ENCODE data around the gene LRP5.
A peak's percentile ranks its signal among the peaks of the same experiment; 100 is the strongest.
"Not testable (repeated sequence)": the region's sequence is repeated elsewhere in the genome, so short reads cannot be mapped to it uniquely, and the experiment has no call there.

Gene LRP5

DNA sequence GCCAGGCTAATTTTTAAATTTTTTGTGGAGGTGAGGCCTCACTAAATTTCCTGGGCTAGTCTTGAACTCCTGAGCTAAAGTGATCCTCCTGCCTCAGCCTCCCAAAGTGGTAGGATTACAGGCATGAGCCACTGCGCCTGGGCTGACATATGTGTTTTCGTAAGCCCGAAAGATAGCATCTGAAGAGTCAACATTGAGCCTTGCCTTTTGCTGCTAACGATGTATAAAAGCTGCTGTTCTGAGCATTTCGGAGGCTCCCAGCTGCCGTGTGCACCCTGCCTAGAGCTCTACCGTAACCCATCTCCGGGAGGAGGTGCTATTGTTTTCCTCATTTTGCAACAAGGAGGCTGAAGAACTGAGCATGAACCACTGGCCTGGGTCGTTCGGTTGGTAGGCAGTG lies 130.0 kb downstream of the LRP5 start:
- no peak for DNase-seq (ENCODE audit: low read depth)

GRCh38 chr11:68444566-68444965 lies 132.2 kb downstream of the LRP5 start:
- DNase-seq (ENCODE audit: low read depth): no peak

DNA sequence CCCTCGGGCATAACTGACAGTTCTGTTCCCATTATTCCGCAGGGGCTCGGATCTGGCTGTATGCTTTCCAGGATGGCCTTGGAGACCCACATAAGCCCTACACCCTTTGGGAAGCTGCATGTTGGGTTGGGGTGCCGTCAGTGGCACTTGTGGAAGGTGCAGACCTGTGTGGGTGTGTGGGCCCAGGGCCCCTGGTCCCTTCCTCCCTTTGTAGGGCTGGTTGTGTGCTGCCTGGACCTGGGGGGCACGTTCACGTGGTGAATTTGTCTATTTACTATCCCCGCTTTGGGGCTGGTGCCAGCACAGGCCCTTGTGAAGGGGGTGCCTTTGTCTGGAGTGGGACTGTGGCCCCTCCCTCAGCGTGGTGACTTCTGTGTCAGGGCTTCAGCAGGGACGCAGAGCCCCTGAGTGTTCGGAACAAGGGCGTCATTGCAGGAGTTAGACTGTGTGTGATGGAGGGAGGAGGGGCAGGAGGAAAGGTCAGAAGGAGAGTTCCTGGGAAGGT lies 133.2 kb downstream of the LRP5 start:
- no peak for DNase-seq (ENCODE audit: low read depth)

- no peak for DNase-seq (ENCODE audit: low read depth)
Measured at GRCh38 chr11:68446046-68446725, 133.8 kb downstream of the LRP5 start.

DNA sequence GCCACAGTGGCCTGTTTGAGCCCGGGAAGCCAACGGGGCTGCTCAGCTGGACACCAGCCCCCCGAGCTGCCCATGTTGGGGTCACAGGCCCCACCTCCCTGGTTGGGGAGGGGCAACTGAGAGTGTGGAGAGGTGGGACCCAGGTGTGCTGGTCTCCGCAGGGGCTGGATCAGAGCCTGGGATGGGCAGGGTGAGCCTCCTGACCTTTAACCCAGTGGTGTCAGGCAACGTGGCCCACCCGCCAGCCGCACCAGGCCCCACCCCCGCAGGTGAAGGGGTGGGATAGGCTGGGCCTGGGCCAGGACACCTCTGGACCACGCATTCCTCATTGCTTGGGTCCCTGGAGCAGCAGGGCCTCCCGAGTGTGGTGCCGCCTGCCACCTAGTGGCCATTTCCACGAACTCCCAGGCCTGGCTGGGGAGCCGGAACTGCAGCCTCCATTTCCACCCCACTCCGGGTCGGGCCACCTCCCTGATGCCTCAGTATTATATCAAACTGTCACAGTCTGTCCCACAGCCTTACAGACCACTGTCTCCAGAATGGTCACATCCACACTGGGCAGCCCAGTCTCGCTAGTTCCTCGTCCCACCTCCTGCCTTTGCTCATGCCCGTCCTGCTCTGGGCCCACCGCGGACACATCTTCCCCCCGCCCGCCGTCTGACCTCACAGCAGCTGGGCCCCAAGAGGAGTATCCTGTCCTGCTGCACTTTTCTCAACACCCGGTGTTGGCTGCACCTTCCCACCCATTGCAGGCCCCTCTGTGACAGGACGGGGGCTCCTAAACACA lies 134.8 kb downstream of the LRP5 start:
- peak; percentile 66 for DNase-seq (ENCODE audit: low read depth)

- not testable (repeated sequence) for DNase-seq (ENCODE audit: low read depth)
Measured at GRCh38 chr11:68447914-68448313, 135.5 kb downstream of the LRP5 start.

- DNase-seq (ENCODE audit: low read depth): no peak
Measured at GRCh38 chr11:68448604-68449011, 136.2 kb downstream of the LRP5 start.

DNA sequence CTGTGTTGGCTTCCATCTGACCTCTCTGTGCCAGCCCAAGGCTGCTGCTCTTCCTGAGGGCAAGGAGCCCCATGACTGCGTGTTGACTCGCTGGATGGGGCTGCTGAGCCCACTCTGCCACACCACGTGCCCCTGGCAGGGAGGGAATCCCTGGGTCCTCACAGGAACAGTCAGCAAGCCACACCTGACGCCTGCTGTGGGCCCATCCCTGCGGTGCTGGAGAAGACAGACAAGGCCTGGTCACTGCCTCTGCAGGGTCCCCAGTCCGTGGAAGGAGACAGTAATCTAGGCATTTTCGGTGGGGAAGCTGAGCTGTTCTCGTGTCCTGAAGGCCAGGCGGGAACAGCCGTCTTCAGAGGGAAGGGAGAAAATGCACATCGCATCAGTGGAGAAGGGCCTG lies 137.6 kb downstream of the LRP5 start:
- DNase-seq (ENCODE audit: low read depth): no peak

DNA sequence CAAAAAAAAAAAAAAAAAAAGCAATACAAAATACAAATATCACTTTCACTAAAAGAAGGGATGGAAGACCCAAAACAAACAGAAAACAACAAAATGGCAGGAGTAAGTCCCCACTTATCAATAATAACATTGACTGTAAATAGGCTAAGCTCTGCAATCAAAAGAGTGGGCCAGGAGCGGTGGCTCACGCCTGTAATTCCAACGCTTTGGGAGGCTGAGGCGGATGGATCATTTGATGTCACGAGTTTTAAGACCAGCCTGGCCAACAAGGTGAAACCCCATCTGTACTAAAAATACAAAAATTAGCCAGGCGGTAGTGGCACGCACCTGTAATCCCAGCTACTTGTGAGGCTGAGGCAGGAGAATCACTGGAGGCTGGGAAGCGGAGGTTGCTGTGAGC lies 138.3 kb downstream of the LRP5 start:
- DNase-seq (ENCODE audit: low read depth): no peak

- DNase-seq (ENCODE audit: low read depth): no peak
Measured at GRCh38 chr11:68454767-68455166, 142.4 kb downstream of the LRP5 start.

DNA sequence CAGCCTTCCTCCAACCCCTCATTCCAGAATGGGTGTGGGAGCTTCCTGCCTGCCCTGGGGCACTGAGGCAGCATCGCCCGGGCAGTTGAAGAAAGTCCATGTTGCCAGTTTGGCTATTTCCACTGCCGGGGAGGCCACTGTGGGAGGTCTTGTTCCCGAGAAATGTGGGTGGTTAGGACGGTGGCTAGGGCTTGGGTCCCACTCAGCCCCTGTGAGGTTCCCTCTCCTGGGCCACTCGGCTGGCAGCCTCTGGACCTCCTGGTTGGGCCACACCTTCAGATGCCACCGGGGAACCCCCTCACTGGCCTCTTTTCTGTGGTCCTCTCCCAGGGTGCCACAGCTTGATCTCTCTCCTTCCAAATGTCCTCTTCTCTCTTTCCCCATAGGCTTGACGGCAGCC lies 143.1 kb downstream of the LRP5 start:
- DNase-seq (ENCODE audit: low read depth): no peak

DNA sequence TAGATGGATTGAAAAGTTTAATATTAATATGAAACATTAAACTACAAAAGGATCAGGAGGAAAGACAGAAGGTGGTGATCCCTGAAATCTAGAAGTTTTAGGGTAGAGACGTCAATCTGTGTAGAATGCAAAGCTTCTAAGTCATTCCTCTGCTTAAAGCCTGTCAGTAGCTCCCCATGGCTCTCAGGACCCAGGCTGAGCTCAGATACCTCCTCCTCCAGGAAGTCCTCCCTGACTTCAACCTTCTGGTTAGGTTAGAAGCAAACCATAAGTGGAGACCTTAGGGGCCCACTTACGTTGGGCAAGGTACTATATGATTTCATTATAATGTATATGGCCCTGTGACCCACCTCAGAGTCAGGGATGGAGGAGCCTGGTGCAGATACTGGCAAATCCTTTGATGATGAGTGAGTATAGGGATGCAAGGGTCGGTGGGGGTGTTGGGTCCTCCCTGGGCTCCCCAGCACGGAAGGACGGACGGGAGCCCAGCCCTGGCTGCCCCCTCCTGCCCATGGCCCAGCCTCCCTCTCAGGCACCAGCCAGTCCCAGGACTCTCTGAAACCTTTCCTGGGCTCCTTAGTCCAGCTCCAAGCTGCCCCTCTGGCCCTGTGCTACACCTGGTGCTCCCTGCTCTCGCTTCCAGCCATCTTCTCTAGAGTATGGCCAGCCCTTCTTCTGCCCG lies 145.0 kb downstream of the LRP5 start:
- DNase-seq (ENCODE audit: low read depth): no peak

DNA sequence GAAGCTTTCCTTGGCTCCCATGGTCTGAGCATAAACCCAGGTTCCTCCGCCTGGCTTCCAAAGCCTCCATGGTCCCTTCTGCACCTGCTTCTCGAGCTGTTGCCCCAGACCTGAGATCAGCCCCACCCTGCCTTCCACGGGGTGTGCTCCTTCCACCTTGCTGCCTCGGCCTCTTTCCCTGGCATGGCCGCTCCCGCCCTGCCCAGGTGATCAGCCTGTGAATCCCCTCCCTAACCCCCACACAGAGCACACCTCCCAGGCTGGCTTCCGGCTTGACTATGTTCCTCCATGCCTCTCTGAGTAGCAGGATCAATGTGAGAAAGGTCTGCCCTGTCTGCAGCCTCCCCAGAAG lies 145.5 kb downstream of the LRP5 start:
- DNase-seq (ENCODE audit: low read depth): no peak

DNA sequence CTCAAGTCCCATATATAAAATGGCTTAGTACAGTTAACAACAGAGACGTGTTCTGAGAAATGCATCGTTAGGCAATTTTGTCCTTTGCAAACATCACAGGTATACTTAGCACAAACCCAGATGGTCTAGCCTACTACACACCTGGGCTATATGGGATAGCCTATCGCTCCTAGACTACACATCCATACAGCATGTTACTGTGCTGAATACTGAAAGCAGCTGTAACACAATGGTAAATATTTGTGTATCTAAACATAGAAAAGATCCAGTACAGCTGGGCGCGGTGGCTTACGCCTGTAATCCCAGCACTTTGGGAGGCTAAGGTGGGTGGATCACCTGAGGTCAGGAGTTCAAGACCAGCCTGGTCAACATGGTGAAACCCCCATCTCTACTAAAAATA lies 145.9 kb downstream of the LRP5 start:
- DNase-seq (ENCODE audit: low read depth): not testable (repeated sequence)

DNA sequence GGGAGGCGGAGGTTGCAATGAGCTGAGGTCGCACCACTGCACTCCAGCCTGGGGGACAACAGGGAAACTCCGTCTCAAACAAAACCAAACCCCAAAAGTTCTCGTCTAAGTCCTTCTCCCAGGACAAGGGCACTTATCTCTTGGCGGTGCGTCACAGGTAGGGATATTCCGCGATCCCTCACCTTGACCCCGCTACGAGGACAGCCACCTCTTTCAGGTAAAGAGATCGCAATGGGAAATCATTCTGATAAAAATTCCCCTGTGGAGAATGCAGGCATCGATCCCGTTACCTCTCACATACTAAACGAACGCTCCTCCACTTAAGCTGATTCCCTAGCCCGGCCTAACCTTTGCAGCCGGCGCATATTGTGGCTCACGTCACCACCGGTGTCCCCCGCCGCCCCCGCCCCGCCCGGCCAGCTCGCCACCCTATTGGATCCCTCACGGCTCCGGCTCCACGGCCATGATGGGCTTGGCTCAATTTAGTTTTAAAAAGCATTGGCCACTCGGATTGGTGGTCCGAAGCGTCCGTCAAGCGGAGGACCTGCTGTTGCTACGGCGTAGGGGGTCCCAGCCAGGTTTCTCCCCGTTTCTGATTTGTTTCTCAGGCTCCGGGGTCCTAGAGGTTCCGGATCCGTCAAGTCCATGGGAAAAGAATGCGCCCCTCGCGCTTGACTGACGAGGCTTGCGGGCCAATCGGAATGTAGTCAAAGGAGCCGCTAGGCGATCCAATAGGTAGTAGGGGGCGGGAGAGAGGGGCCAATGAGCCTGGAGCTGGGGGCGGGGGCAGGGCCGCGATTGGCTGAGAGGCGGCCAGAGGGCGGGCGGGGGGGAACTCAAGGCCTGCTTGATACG lies 147.7 kb downstream of the LRP5 start:
- peak; percentile 92 for DNase-seq (ENCODE audit: low read depth)

DNA sequence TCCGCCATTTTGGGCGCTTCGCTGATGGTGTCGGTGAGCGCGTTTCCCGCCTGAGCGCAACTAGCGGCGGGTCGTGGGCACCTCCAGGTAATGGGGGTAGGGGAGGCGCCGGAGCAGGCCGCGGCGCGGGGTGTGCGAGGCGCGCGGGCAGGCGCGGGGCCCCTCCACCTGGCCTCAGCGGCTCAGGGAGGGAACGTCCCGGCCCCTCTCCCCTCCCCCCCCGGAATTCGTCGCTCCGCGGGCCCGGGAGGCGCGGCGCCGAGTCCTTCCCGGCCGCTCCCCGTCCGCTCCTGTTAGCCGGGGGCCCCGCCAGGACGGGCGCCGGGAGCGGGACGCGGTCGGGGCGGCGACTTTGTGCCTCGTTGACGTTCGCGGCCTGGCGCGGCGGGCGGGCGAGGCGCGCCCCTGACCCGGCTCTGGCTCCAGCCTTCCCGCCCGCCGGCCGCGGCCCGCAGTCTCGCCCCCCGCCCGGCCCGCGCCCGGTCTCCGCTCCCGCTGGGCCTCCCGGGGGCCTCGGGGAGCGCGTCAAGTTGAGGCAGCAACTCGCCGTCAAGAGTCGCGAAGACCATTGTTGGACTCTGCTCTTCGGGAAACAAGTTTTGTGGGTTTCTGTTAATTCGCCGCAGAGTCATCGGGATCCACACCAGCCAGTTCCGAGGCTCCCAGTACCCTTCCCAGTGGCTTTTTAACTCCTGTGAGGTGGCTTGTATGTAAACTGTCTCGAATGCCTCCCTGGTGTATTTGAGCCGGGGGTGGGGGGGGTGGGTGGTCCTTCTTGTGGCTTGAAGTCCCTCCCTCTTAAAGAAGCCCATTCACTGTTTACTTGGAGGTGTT lies 148.6 kb downstream of the LRP5 start, which contains the start of gene PPP6R3:
PPP6R3 (plus strand) TSS at position 12 of the 834 bp plus-strand sequence. CDS start 76,913 bp downstream, outside the sequence.
- no peak for DNase-seq (ENCODE audit: low read depth)

GRCh38 chr11:68461575-68461917 lies 149.2 kb downstream of the LRP5 start:
- no peak for DNase-seq (ENCODE audit: low read depth)

DNA sequence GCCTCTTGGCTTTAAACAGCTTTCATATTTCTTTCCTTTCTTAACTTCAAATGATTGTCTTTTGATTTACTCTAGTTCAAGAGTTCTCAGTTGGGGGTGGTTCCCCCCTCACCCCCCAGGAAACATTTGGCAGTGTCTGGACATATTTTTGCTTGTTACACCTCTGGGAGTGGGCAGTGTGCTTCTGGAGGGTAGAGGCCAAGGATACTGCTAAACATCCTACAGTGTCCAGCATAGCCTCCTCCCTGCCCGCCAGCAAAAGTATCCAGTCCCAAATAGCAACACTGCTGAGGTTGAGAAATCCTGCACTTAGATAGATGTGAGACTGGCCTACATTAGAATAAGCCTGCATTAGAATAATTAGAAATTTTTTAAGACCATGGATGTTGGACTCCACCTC lies 151.3 kb downstream of the LRP5 start:
- DNase-seq (ENCODE audit: low read depth): no peak

GRCh38 chr11:68467201-68467834 lies 154.9 kb downstream of the LRP5 start:
- DNase-seq (ENCODE audit: low read depth): no peak

GRCh38 chr11:68468217-68468828 lies 155.9 kb downstream of the LRP5 start:
- no peak for DNase-seq (ENCODE audit: low read depth)

All from T follicular helper cell (primary cell).